Spleen (tissue), 11 donors: ENCODE measurements around the gene BIVM. TPM values are rescaled to one million over a fixed set of nuclear protein-coding genes. Genes with fewer than 3 reads are reported as not detected.

Experiments used
- DNase-seq: peaks from one replicate; pipeline ENCODE4 v3.0.0-alpha.2; 2020
- H3K27ac ChIP-seq, 8 donors: fragments of 200-600 bp; sonication (generic) in 7 of 8; 1 replicate in 4 of 8; 2 replicates in 4 of 8; pipeline versions ENCODE4 v1.5.0 to v1.8.0; 2016 to 2021; ENCODE audit warnings: inconsistent platforms in 4 of 8, mild to moderate bottlenecking in 4 of 8, moderate library complexity in 1 of 8
- H3K27me3 ChIP-seq, 7 donors: fragments of 200-600 bp; sonication (generic) in 6 of 7; replicated peaks in 1 of 7; 1 replicate in 4 of 7; 2 replicates in 3 of 7; pipeline versions ENCODE4 v1.5.0 to v1.8.0; 2016 to 2021; ENCODE audit warnings: inconsistent platforms in 3 of 7, mild to moderate bottlenecking in 1 of 7
- H3K36me3 ChIP-seq, 6 donors: fragments of 200-600 bp; sonication (generic) in 5 of 6; 1 replicate in 4 of 6; 2 replicates in 2 of 6; pipeline versions ENCODE4 v1.5.0 to v1.8.0; 2016 to 2021; ENCODE audit warnings: inconsistent platforms in 2 of 6
- H3K4me1 ChIP-seq, 6 donors: fragments of 200-600 bp; sonication (generic) in 5 of 6; 1 replicate in 3 of 6; 2 replicates in 3 of 6; pipeline versions ENCODE4 v1.5.0 to v1.8.0; 2016 to 2021; ENCODE audit warnings: inconsistent platforms in 3 of 6
- H3K4me3 ChIP-seq, 8 donors: fragments of 200-600 bp; sonication (generic) in 7 of 8; 1 replicate in 4 of 8; 2 replicates in 4 of 8; pipeline versions ENCODE4 v1.5.0 to v1.8.0; 2016 to 2021; ENCODE audit warnings: inconsistent platforms in 4 of 8, mild to moderate bottlenecking in 4 of 8, moderate library complexity in 2 of 8
- H3K9me3 ChIP-seq, 8 donors: fragments of 200-600 bp; sonication (generic) in 7 of 8; 1 replicate in 4 of 8; 2 replicates in 4 of 8; pipeline versions ENCODE4 v1.5.0 to v1.8.0; 2016 to 2021; ENCODE audit warnings: inconsistent platforms in 4 of 8
- POLR2A ChIP-seq, 3 donors: fragments of 450-650 bp; IDR thresholded peaks; one replicate each; pipeline ENCODE4 v1.5.1; 2017; ENCODE audit warnings: antibody characterized with exemption in 3 of 3, mild to moderate bottlenecking in 1 of 3
- POLR2AphosphoS5 ChIP-seq, 3 donors: sonication (generic); formaldehyde crosslinking; IDR thresholded peaks; one replicate each; pipeline ENCODE4 v1.5.1; 2017; ENCODE audit warnings: antibody characterized with exemption in 3 of 3
- WGBS, 5 donors: extraction: QIAGEN DNeasy Blood & Tissue Kit in 3 of 5; methylation state at CpG; one replicate each; pipeline versions ENCODE4 v1.1.5 to v1.1.7; 2013 to 2018; 5-methylcytosine and 5-hydroxymethylcytosine counted together
- intact Hi-C: fragments of 100-400 bp; cut with DNase I; formaldehyde crosslinking; loops from one replicate; pipeline ENCODE4 v1.15.0; 2023; ENCODE audit warnings: low total_unique reads
- polyA plus RNA-seq, 3 donors: library from polyadenylated mRNA; stranded (reverse); fragments of 200-250 nt; gene quantifications; one replicate each; pipeline ENCODE4 v1.2.1, GENCODE V29; 2013
- total RNA-seq, 7 donors: library from RNA; depleted of rRNA in 3 of 7; stranded (reverse); fragments of >200 nt in 3 of 7; fragmentation: NEBNext Ultra II Directional in 4 of 7; extraction: Animal tissue kit (Norgen Biotek cat#: 25700) in 4 of 7; gene quantifications; one replicate each; pipeline versions ENCODE4 v1.1.0 to v1.2.1, GENCODE V29; 2016 to 2021
- TF ChIP-seq, protein P1 (sequence below), 11 experiments: fragments of 200-600 bp in 7 of 11; fragments of 450-650 bp in 4 of 11; sonication (generic) in 4 of 11; IDR thresholded peaks in 8 of 11; conservative IDR thresholded peaks in 3 of 11; 1 replicate in 7 of 11; 2 replicates in 4 of 11; pipeline versions ENCODE4 v1.4.0 to v1.8.0; 2016 to 2021; ENCODE audit warnings: antibody characterized with exemption in 11 of 11, inconsistent platforms in 4 of 11, mild to moderate bottlenecking in 1 of 11
- donor health status: healthy with polysubstance abuse.
- donor health status: DM: no; HTN: no; CAD: no; lungs with moderate emphysema.
- donor health status: DM: no; HTN: no; CAD: no.
- donor health status: Bipolar disorder and iron deficiency.
- donor health status: healthy.
- donor health status: DM: no; HTN: no; CAD: no.
- donor health status: DM: yes; HTN: yes; CAD: no.

Gene BIVM
- total and polyA plus RNA-seq, 10 donors: 6.0 to 30.4 (median 15.6) TPM

DNA sequence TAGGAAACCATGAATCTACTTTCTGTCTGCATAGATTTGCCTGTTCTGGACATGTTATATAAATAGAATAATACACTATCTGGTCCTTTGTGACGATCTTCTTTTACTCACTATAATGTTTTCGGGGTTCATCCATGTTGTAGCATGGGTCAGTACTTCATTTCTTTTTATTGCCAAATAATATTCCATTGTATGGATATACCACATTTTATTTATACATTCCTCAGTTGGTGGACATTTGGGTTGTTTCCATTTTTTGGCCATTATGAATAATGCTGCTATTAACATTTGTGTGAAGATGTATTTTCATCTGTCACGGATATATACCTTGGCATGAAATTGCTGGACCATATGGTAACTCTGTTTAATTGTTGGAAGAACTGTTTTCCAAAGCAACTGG is 6.8 kb downstream of the BIVM start:
- TF ChIP-seq POLR2AphosphoS5 (IDR thresholded peaks at IDR 0.05): no peak
- TF ChIP-seq, protein P1, sequence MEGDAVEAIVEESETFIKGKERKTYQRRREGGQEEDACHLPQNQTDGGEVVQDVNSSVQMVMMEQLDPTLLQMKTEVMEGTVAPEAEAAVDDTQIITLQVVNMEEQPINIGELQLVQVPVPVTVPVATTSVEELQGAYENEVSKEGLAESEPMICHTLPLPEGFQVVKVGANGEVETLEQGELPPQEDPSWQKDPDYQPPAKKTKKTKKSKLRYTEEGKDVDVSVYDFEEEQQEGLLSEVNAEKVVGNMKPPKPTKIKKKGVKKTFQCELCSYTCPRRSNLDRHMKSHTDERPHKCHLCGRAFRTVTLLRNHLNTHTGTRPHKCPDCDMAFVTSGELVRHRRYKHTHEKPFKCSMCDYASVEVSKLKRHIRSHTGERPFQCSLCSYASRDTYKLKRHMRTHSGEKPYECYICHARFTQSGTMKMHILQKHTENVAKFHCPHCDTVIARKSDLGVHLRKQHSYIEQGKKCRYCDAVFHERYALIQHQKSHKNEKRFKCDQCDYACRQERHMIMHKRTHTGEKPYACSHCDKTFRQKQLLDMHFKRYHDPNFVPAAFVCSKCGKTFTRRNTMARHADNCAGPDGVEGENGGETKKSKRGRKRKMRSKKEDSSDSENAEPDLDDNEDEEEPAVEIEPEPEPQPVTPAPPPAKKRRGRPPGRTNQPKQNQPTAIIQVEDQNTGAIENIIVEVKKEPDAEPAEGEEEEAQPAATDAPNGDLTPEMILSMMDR (IDR thresholded peaks at IDR 0.05 in 8 of 11, conservative IDR thresholded peaks at IDR 0.05 in 3 of 11): no peak
- TF ChIP-seq POLR2A (IDR thresholded peaks at IDR 0.05): no peak
- peaks cover 0 to 8% (median 1%) of the 10 kb centered on the region in 6 donors for H3K36me3 ChIP-seq
- H3K4me3 ChIP-seq: no peak overlapping the region
- H3K27me3 ChIP-seq: no peaks in the 10 kb centered on the region
- peaks cover 0 to 4% (median 2%) of the 10 kb centered on the region in 8 donors for H3K9me3 ChIP-seq
- no peak overlapping the region for H3K27ac ChIP-seq
- 93 to 98% (median 97%) methylated on average over 3 of the region's 3 CpGs for WGBS, 5 donors
- intact Hi-C loops: no loop called here
- peaks cover 7 to 33% (median 14%) of the 10 kb centered on the region in 6 donors for H3K4me1 ChIP-seq
- no peak for DNase-seq

DNA sequence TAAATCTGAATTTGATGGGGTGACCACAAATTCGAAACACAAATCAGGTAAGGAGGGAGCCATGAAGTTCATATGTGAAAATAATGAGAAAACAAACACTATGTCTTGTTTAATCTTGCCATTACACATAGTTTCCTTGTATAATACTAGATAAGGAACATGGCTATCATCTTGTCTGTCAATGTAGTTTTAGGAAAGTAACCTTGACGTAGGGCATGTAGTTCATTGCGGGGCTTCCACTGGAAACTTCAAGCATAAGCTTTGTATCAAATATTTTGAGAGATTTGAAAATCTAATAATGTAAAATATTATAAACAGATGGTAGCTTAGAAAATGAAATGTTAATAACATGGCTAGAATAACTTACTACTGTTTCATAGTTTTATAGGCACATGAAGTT is 8.8 kb downstream of the BIVM start:
- no peak for TF ChIP-seq POLR2AphosphoS5 (IDR thresholded peaks at IDR 0.05)
- TF ChIP-seq POLR2A (IDR thresholded peaks at IDR 0.05): no peak
- no peak for DNase-seq
- Histone ChIP-seq H3K9me3 (peaks cover 0 to 18% (median 15%) of the 10 kb centered on the region in 8 donors), H3K27ac (no peak overlapping the region), H3K27me3 (no peaks in the 10 kb centered on the region), H3K4me3 (no peak overlapping the region), H3K4me1 (peaks cover 0 to 13% (median under 1%) of the 10 kb centered on the region in 6 donors), H3K36me3 (peaks cover 0 to 17% (median 7%) of the 10 kb centered on the region in 6 donors)
- intact Hi-C loops: no loop called here
- 93 to 97% (median 97%) methylated on average over 3 of the region's 3 CpGs for WGBS, 5 donors

DNA sequence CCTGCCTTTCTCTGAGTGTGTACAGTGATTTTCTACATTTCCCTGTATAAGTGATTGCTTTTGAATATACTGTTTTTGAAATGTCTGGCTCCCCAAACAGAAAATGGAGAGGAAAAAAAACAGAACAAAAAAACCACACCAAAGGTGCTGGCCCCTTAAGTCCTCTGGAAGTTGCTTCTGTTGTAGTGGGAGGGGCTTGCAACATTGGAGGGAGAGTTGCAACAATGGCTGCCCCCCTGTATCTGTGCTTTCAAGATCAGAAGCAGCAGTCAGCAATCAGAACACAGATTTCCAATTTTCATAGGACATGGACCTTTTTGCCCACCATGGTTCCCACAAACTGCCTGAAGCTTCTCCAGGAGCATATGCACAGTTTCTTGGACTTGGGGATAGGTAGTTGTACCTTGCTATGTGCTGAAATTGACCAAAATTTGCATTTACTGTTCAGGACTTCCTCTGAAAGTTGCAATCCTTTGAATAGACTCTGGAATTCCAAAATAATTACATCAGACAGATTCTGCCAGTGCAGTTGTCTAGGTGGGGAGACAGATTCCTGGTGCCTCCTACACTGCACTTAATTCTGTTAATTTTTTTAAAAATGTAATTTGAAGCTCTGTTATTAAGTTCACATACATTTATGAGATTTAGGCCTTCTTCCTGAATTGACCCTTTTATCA is 13.8 kb downstream of the BIVM start:
- Histone ChIP-seq H3K27ac (no peak overlapping the region), H3K27me3 (no peaks in the 10 kb centered on the region), H3K4me3 (no peak overlapping the region), H3K9me3 (peaks cover 0 to 18% (median 15%) of the 10 kb centered on the region in 8 donors), H3K36me3 (peaks cover 0 to 36% (median 11%) of the 10 kb centered on the region in 6 donors), H3K4me1 (peaks cover 0 to 20% (median 4%) of the 10 kb centered on the region in 6 donors)
- TF ChIP-seq POLR2A (IDR thresholded peaks at IDR 0.05) (no peak), POLR2AphosphoS5 (IDR thresholded peaks at IDR 0.05) (no peak)
- TF ChIP-seq, protein P1 (IDR thresholded peaks at IDR 0.05 in 8 of 11, conservative IDR thresholded peaks at IDR 0.05 in 3 of 11): no peak
- DNase-seq: no peak
- intact Hi-C loops: no loop called here

DNA sequence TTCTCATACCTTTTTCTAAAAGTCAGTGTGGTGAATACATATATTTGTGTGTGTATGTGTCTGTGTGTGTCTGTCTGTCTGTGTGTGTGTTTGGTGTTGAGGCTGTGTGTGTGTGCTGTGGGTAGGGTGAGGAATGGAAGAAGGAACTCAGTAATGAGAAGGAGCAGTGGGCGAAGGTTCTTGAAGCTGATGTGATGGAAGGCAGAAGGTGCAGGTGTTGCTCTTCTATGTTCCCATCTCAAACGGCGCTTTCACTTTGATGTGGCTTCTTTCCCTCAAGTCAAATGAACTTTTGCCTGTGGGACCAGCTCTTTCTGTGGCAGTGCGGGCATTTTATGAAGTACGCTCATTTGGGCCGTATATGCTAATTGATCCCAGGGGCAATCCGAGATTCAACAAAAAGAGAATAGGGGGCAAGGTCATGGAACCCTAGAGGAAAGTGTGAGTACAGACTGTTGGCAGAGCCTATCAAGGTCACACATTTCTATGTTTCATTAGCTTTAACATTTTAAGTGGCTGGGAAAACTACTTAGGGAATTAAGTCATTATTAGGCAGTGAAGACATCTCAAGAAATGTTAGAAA is 15.2 kb downstream of the BIVM start:
- 66 to 79% (median 77%) methylated on average over 7 of the region's 7 CpGs for WGBS, 5 donors
- peaks cover 0 to 18% (median 15%) of the 10 kb centered on the region in 8 donors for H3K9me3 ChIP-seq
- intact Hi-C loops: no loop called here

More for the DNA sequence above, 15.2 kb downstream of the BIVM start:
- Histone ChIP-seq H3K36me3 (peaks cover 0 to 46% (median 11%) of the 10 kb centered on the region in 6 donors), H3K27me3 (no peaks in the 10 kb centered on the region), H3K4me1 (peaks cover 0 to 20% (median 4%) of the 10 kb centered on the region in 6 donors), H3K27ac (peak overlapping the region in 3 of 8 donors; percentile 30 to 50 (median 39)), H3K4me3 (no peak overlapping the region)
- no peak for DNase-seq
- TF ChIP-seq POLR2AphosphoS5 (IDR thresholded peaks at IDR 0.05): no peak
- TF ChIP-seq, protein P1 (IDR thresholded peaks at IDR 0.05 in 8 of 11, conservative IDR thresholded peaks at IDR 0.05 in 3 of 11): peak in 1 of 11 experiments; percentile 4
